Measurements from ENCODE around the gene SLC31A1.

DNA sequence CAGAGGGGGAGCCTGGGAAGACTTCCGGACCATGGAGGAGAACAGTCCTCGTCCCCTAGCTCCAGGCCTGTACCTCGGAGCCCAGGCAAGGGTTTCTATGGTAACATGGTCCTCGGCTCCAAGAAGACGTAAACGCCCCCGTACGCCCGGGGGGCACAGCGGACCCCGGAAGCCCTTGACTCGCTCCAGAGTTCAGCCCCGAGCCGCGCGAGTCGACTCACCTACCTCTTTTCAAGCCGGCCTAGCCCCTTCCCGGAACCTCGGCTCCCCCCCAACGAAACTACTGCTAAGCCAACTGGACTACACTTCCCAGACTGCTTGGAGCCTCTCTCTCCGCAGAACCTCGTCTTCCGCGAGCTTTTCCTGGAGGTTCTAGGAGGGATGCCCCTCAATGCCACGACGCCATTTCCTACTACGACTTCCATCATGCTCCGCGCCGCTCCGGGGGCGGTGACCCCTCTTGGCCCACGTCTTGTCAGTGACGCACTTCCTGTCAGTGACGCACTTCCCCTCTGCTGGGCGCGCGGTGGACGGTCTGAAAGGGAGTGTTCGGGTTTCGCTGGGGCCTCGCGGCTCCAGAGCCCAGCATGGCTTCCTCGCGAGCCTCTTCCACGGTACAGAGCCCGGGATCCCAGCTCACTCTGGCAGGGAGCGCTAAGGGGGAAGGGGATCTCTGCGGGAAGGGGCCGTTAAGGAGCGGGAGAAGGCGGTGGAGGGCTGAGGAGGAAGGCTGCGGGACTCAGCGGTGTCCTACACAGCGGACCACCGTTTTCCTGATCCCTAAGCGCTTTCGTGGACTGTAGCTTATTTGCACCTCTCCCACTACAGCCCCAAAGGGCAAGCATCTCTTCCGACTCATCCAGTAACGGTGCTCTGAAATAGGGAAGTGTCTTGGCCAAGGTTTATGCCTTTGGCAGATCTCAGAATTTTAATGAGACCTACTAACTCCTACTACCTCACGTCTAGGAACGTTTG, 54.1 kb downstream of the SLC31A1 start, which contains the start of the genes CDC26 and PRPF4:
- TF ChIP-seq, protein P1, sequence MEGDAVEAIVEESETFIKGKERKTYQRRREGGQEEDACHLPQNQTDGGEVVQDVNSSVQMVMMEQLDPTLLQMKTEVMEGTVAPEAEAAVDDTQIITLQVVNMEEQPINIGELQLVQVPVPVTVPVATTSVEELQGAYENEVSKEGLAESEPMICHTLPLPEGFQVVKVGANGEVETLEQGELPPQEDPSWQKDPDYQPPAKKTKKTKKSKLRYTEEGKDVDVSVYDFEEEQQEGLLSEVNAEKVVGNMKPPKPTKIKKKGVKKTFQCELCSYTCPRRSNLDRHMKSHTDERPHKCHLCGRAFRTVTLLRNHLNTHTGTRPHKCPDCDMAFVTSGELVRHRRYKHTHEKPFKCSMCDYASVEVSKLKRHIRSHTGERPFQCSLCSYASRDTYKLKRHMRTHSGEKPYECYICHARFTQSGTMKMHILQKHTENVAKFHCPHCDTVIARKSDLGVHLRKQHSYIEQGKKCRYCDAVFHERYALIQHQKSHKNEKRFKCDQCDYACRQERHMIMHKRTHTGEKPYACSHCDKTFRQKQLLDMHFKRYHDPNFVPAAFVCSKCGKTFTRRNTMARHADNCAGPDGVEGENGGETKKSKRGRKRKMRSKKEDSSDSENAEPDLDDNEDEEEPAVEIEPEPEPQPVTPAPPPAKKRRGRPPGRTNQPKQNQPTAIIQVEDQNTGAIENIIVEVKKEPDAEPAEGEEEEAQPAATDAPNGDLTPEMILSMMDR (IDR thresholded peaks at IDR 0.05): no peak
- TF ChIP-seq POLR2A (IDR thresholded peaks at IDR 0.05): peak; percentile 90

All from Peyer's patch (tissue), 4 donors.